ENCODE results near the gene MT4.
A peak's percentile ranks its signal among the peaks of the same experiment; 100 is the strongest.

MT4 gene

GRCh38 chr16:56616608-56617211, 51.8 kb downstream of the MT4 start:
- peaks cover 87% of the 10 kb centered on the region for H3K27me3 ChIP-seq (ENCODE audit: control insufficient read depth, insufficient read depth, low read length)
- no peak overlapping the region for H3K27ac ChIP-seq (ENCODE audit: low read length)
- H3K4me1 ChIP-seq (ENCODE audit: control insufficient read depth, low read depth, low read length) = peaks cover 16% of the 10 kb centered on the region
- H3K4me3 ChIP-seq (ENCODE audit: low read length) = peak overlapping the region; percentile 62
- no peaks in the 10 kb centered on the region for H3K9me3 ChIP-seq (ENCODE audit: control insufficient read depth, low read depth, low read length)
- H3K9ac ChIP-seq (ENCODE audit: low read length) = no peak overlapping the region
- H3K36me3 ChIP-seq (ENCODE audit: control insufficient read depth, low read depth, low read length) = no peaks in the 10 kb centered on the region

- H3K4me3 ChIP-seq (ENCODE audit: low read length) = peak overlapping the region; percentile 62
- no peaks in the 10 kb centered on the region for H3K9me3 ChIP-seq (ENCODE audit: control insufficient read depth, low read depth, low read length)
- H3K27ac ChIP-seq (ENCODE audit: low read length) = no peak overlapping the region
- no peaks in the 10 kb centered on the region for H3K36me3 ChIP-seq (ENCODE audit: control insufficient read depth, low read depth, low read length)
- no peak overlapping the region for H3K9ac ChIP-seq (ENCODE audit: low read length)
- H3K4me1 ChIP-seq (ENCODE audit: control insufficient read depth, low read depth, low read length) = peaks cover 18% of the 10 kb centered on the region
- peaks cover 93% of the 10 kb centered on the region for H3K27me3 ChIP-seq (ENCODE audit: control insufficient read depth, insufficient read depth, low read length)
These were observed 52.6 kb downstream of the MT4 start for GRCh38 chr16:56617212-56618085.

- H3K9me3 ChIP-seq (ENCODE audit: control insufficient read depth, low read depth, low read length) = no peaks in the 10 kb centered on the region
- no peak overlapping the region for H3K9ac ChIP-seq (ENCODE audit: low read length)
- no peaks in the 10 kb centered on the region for H3K36me3 ChIP-seq (ENCODE audit: control insufficient read depth, low read depth, low read length)
- peaks cover 18% of the 10 kb centered on the region for H3K4me1 ChIP-seq (ENCODE audit: control insufficient read depth, low read depth, low read length)
- H3K27ac ChIP-seq (ENCODE audit: low read length) = no peak overlapping the region
- H3K4me3 ChIP-seq (ENCODE audit: low read length) = no peak overlapping the region
- H3K27me3 ChIP-seq (ENCODE audit: control insufficient read depth, insufficient read depth, low read length) = peaks cover 100% of the 10 kb centered on the region
These were observed 53.3 kb downstream of the MT4 start for GRCh38 chr16:56618138-56618537.

Measured in iPS-18a (cell line).